ENCODE measurements around the gene PPP1R14B.

Gene PPP1R14B

GRCh38 chr11:64196626-64197025 lies 50.1 kb downstream of the PPP1R14B start:
- Mint-ChIP-seq H3K4me3 (no peak overlapping the region), H3K27me3 (no peaks in the 10 kb centered on the region), H3K27ac (ENCODE audit: low read depth) (no peak overlapping the region), H3K4me1 (no peaks in the 10 kb centered on the region), H3K9me3 (no peaks in the 10 kb centered on the region), H3K36me3 (ENCODE audit: insufficient read depth) (peaks cover 71% of the 10 kb centered on the region)
- DNase-seq (ENCODE audit: low spot score in 2 of 2) (no peak), ATAC-seq (replicated peaks; ENCODE audit: extremely low read depth, poor library complexity, severe bottlenecking) (no peak)
